GM19467 (cell line): ENCODE data around the gene GCK.

Source experiments
- ATAC-seq: cut with Tn5 transposase; IDR thresholded peaks from one replicate; pipeline ENCODE4 v1.9.1; 2021; ENCODE audit warnings: mild to moderate bottlenecking, moderate library complexity; ENCODE audit not compliant: unreplicated experiment

Gene GCK

GRCh38 chr7:44223362-44224079 lies 34.3 kb upstream of the GCK start:
- no peak for ATAC-seq

DNA sequence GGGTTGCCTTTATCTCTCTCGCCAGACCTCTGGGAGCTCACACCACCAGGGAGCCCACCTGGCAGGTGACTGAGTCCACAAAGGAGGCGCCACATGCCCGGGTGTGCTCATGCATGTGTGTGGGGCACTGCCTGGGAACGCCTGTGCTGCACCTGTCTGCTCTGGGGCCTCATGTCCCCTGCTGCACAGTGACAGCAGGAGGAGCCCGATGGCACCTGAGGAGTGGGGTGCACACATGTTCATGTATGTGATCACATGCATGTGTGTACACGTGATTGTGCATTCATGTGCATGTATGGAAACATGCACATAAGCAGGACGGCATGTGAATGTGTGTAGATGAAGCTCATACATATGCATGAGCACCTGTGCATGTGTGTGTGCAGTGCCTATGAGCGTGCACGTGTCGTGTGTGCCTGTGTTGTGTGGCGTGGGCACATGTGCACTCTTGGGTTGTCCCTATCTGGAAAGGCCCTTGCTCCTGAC lies 33.6 kb upstream of the GCK start:
- no peak for ATAC-seq

DNA sequence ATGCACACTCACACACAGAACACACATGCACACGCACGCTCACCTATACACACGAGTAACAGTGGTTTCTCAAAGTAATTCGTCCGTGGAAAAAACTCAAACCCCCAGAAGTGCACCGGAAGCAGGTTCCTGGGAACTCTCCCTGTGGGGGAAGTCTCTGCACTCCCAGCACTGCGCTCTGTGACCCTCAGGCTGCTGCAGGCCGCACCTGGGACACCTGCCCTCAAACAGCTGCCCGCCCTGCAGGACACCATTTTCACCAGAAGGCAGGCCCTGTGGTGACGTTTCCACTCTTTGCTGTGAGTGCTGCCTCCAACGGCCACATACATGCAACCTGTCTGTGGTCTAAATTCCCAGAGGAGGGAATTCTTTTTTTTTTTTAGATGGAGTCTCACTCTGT lies 32.8 kb upstream of the GCK start:
- ATAC-seq: no peak

- no peak for ATAC-seq
Measured at GRCh38 chr7:44221231-44221791, 32.1 kb upstream of the GCK start.

DNA sequence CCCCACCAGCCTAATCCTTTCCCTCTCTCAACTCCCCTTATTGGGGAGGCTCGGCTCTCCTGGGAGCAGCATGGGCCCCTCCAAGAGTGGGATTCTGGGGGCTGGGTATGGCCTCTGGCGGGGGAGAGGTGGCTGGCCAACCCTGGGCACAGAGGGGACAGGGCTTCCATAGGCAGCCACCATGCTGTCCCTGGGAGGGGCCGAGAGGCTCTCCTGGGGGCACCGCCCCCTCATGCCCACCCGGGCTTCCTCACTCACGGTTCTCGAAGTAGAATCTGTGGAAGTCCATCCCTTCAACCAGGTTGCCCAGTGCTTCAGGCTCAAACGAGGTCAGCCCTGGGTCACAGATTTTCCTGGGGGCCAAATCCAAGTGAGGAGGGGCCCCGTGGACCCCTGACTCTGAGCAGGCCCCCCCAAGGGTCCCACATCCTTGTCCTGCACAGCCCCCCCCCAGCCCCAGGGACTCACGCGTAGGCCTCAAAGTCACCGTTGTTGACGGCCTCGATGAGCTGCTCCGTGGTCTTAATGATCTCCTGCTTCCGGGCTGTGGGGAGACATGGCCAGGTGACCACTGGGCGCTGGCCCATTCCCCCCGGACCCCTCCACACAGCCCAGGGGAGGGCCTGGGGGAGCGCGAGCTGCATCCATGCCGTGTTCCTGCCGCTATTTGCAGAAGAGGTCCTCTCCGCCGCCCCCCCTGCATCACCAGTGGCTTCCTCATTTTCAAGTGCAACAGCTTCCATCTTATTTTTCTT lies 31.3 kb upstream of the GCK start:
- no peak for ATAC-seq

DNA sequence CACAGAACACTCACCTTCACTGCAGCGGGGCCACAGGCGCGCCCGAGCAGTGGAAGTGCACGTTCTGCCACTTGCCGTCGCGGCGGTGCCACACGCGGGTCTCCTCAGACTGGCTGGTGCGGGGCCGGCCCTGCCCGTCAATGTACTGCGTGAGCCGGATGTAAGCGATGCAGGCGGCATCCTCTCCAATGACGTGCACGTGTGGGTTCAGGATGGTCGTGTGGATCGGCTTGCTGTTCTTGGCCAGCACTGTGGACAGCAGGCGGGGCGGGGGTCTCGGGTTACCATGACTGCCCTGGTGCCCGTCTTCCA lies 30.8 kb upstream of the GCK start:
- ATAC-seq: no peak

GRCh38 chr7:44219371-44220045 lies 30.3 kb upstream of the GCK start:
- no peak for ATAC-seq

- no peak for ATAC-seq
Measured at GRCh38 chr7:44218418-44219201, 29.4 kb upstream of the GCK start.

- no peak for ATAC-seq
Measured at GRCh38 chr7:44217852-44218402, 28.7 kb upstream of the GCK start.

DNA sequence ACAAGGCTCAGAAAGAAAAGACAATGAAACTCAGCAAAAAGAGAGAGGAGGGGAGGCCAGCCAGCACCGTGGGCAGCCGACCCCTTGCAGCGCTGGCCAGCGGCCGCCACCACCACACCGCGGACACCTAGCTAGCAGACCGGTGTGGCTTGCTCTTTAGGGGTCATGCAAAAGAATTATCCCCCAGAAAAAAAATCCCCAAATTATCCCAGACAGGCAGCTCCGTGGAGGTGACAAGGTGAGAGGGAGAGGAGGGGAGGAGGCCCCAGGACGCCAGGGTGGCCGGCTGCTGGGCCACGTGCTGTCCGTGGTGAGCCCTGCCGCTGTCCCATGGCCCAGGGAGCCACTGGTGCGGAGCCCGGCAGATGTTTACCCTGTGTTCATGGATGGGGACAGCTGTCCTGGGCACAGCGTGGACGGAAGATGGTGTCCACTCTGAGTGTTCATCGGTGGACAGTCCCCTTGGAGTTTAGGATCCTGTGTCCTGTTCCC lies 28.0 kb upstream of the GCK start:
- no peak for ATAC-seq

DNA sequence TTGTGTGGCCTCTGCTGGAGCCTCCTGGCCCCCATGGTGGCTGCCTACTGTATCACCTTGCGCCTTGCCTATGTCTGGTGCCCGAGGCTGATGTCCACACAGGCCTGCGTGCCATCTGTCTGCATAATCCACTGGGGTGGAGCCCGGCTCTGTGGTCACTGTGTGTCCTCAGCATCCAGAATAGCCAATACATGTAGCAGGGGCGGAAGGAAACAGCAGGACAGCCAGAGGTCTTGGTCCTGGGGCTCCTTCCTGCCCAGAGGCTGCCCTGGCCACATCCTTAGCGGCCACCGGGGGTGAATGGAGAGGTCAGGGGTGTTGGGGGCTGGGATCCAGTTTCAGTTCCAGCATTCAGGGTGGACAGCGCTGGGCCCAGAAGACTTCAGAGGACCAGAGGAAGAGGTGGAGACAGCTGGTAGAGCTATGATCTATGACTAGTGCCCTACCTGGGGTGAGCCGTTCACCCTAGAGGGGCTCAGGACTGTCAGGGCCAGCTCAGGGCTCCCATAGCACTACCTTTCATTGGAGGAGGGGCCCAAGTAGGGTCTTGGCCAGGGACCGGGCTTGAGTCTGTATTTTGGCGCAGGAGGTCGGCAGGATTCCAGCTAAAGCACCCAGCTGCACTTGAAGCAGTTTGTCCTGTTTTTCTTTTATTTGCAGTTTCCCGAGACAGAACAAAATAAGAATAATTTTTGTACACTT lies 27.4 kb upstream of the GCK start:
- ATAC-seq: no peak

DNA sequence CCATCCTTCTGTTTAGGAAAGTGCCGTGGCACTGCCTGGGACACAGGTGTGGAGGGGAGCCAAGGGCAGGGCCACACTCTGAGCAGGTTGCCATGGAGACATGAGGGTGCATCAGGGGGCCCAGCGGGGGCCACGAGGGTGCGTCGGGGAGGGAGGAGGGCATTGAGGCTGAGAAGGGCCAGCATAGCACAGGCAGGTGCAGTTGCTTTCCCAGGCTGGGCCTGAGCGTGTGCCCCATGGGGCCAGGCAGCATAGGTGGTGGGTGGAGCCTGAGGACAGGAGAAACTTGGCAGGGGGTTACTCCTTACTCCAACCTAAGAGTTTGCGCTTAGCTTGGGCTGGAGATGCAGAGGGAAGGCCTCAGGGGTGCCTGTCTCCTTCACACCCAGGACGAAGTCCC lies 26.8 kb upstream of the GCK start:
- ATAC-seq: no peak

GRCh38 chr7:44215531-44215930 lies 26.3 kb upstream of the GCK start:
- ATAC-seq: no peak

DNA sequence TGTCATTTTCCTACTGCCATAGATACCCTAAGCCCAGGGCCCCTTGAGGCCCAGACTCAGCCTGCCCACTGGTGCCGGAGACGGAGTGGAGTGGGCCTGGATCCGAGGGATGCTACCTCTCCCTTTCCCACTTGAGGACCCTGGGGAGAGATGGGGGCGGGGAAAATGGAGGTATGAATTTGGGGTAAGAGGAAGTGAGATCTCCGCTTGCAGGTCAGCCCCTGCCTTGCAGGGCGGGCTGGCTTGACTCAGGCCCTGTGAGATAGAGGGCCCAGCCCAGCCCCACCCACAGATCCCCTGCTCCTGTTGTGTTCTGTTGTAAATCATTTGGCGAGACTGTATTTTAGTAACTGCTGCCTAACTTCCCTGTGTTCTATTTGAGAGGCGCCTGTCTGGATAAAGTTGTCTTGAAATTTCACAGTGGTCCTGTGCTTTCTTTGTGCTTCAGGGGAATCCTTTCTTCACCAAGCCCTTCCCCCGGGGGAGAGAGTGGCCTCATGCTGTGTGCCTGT lies 24.7 kb upstream of the GCK start:
- ATAC-seq: no peak

- ATAC-seq: no peak
Measured at GRCh38 chr7:44213206-44213876, 24.1 kb upstream of the GCK start.

DNA sequence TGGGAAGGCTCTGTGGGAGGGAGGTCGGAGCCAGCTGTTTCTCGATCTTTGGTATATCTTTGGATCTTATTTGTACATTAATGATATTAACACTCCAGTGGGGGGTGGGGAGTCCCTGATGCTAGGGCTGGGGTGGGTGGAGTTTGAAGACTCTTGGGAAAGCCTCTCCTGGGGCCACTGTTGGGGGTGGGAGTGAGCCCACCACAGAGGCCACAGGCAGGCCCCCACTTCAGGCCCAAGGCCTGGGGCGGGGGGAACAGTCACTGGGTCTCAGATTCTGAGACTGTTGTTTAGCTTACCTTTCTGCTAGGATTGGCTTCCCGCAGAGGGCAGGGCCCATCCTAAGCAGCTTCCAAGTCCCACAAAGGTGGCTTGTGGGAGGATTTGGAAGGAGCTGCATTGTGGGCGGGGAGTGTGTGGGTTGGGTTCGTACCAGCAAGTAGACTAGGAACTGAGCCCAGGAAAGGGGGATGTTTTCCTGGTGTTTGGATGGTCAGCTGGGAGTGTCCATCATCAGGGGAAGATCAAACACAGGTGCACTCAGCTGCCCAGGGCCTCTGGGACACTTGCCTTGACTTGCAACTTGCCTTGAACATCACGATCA lies 23.4 kb upstream of the GCK start:
- no peak for ATAC-seq

DNA sequence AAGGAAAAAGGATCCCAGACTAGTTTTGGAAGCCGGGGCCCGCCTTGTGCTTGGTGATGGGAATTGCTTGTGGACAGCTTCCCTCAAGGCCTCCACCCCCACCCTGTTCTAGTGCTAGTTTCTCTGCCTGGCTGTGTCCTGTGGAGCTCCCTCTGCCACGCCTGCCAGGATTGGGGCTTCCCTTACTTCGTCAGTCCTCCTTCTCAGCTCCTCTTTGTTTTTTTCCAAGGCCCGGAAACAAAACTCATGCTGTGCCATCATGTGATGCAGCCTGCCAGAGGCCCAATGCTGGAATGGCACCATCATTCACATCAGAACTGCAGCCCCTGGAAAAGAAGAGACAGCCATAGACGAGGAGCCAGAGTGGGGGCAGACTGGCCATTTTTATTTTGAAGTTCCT lies 22.8 kb upstream of the GCK start:
- no peak for ATAC-seq

- ATAC-seq: no peak
Measured at GRCh38 chr7:44211126-44211675, 22.0 kb upstream of the GCK start.
